AG04450 (cell line): Measurements from ENCODE around the gene SLC10A3. TPM values are rescaled to one million over a fixed set of nuclear protein-coding genes. Genes with fewer than 3 reads are reported as not detected.
A peak's percentile ranks its signal among the peaks of the same experiment; 100 is the strongest.

ENCODE experiments used
- CTCF ChIA-PET: fragments of 300-600, 350-600 bp; formaldehyde crosslinking; extraction: SDS; loops from one replicate; lab custom pipeline; 2022; ENCODE audit warnings: antibody characterized with exemption, inconsistent platforms; lab: Charles Lee
- POLR2A ChIA-PET: fragments of 350-600 bp; formaldehyde crosslinking; extraction: SDS; loops from one replicate; lab custom pipeline; 2021; ENCODE audit warnings: antibody characterized with exemption, inconsistent platforms; lab: Yijun Ruan, JAX
- DNase-seq: peaks from one replicate; pipeline ENCODE4 v3.0.0-alpha.2; 2011; ENCODE audit warnings: low read depth, low spot score
- H3K27ac ChIP-seq: one replicate; pipeline ENCODE4 v1.5.1; 2012; ENCODE audit warnings: low read depth, low read length, control low read depth
- H3K27me3 ChIP-seq: one replicate; pipeline ENCODE4 v1.6.0; 2012; ENCODE audit warnings: low read length; ENCODE audit not compliant: control insufficient read depth, insufficient read depth
- H3K4me3 ChIP-seq: 2 replicates; pipeline ENCODE4 v1.5.1; 2011; ENCODE audit warnings: mild to moderate bottlenecking, low read depth, low read length, control low read depth
- H3K9me3 ChIP-seq: 2 replicates; pipeline ENCODE4 v1.5.1; 2012; ENCODE audit warnings: low read length; ENCODE audit not compliant: control insufficient read depth, insufficient read depth
- CTCF ChIP-seq: IDR thresholded peaks from 2 replicates; pipeline ENCODE4 v1.5.1; 2011; ENCODE audit warnings: low read depth, low read length, control low read depth, inconsistent platforms
- polyA plus RNA-seq: library from polyadenylated mRNA; depleted of rRNA; stranded (reverse); fragments of >200 nt; gene quantifications from 2 replicates; pipeline ENCODE4 v1.2.3, GENCODE V29; 2011

SLC10A3 gene
- polyA plus RNA-seq, 1 experiment, result 10.1 TPM

- Histone ChIP-seq H3K27me3 (no peaks in the 10 kb centered on the region), H3K4me3 (peak overlapping the region; percentile 75), H3K9me3 (no peaks in the 10 kb centered on the region), H3K27ac (no peak overlapping the region)
- ChIA-PET POLR2A (no interaction called here), CTCF (no interaction called here)
- TF ChIP-seq CTCF, result no peak
- DNase-seq, result no peak
Observed at GRCh38 chrX:154460326-154460725, 30.1 kb downstream of the SLC10A3 start.

GRCh38 chrX:154459832-154460231 lies 30.6 kb downstream of the SLC10A3 start:
- no peak for DNase-seq
- no peaks in the 10 kb centered on the region for H3K27me3 ChIP-seq
- no peak overlapping the region for H3K27ac ChIP-seq
- no peaks in the 10 kb centered on the region for H3K9me3 ChIP-seq
- peak overlapping the region; percentile 75 for H3K4me3 ChIP-seq
- no peak for TF ChIP-seq CTCF
- POLR2A ChIA-PET, result interaction anchor here (1.0 to 1.1 kb wide), 2 partner anchors 32 to 50 kb away, joined by 3 to 5 read pairs; no protein-coding TSS in a partner anchor
- CTCF ChIA-PET, result interaction anchor here (0.7 kb wide), 1 partner anchor 15 kb away, joined by 3 read pairs; no protein-coding TSS in a partner anchor

GRCh38 chrX:154458954-154459778 lies 31.3 kb downstream of the SLC10A3 start:
- CTCF ChIA-PET, result interaction anchor here (0.7 kb wide), 1 partner anchor 16 kb away, joined by 3 read pairs; no protein-coding TSS in a partner anchor
- peak overlapping the region; percentile 75 for H3K4me3 ChIP-seq
- no peaks in the 10 kb centered on the region for H3K9me3 ChIP-seq
- no peak overlapping the region for H3K27ac ChIP-seq
- TF ChIP-seq CTCF, result no peak
- no peaks in the 10 kb centered on the region for H3K27me3 ChIP-seq
- DNase-seq, result no peak
- POLR2A ChIA-PET, result interaction anchor here (1.0 to 1.5 kb wide), 5 partner anchors 28 to 50 kb away, joined by 3 to 6 read pairs (median 4); partner anchors contain the start of genes SLC10A3 and TAFAZZIN

GRCh38 chrX:154458116-154458953 lies 32.1 kb downstream of the SLC10A3 start, which contains the start of gene PLXNA3:
PLXNA3 (plus strand) TSS chrX:154458281; CDS start chrX:154460184, 1,903 bp downstream.
- H3K9me3 ChIP-seq, result no peaks in the 10 kb centered on the region
- no peaks in the 10 kb centered on the region for H3K27me3 ChIP-seq
- ChIA-PET CTCF (no interaction called here), POLR2A (interaction anchor here (1.1 to 1.5 kb wide), 3 partner anchors 29 to 47 kb away, joined by 3 to 6 read pairs (median 4); partner anchors contain the start of genes SLC10A3 and TAFAZZIN)
- peak within 1 kb of the TSS; percentile 75 for H3K4me3 ChIP-seq
- H3K27ac ChIP-seq, result no peak within 1 kb of the TSS
- TF ChIP-seq CTCF, result no peak
- no peak for DNase-seq
